MG63 (cell line): ENCODE measurements around the gene MIER3. TPM values are rescaled to one million over a fixed set of nuclear protein-coding genes. Genes with fewer than 3 reads are reported as not detected.
A peak's percentile ranks its signal among the peaks of the same experiment; 100 is the strongest.
"Not testable (repeated sequence)": the region's sequence is repeated elsewhere in the genome, so short reads cannot be mapped to it uniquely, and the experiment has no call there.

ENCODE experiments used
- DNase-seq: peaks from one replicate; pipeline ENCODE4 v3.0.0-alpha.2; 2020
- H3K27me3 ChIP-seq: fragments of 250-450 bp; sonication (Bioruptor Pico); 2 replicates; pipeline ENCODE4 v1.5.1; 2020; ENCODE audit warnings: mild to moderate bottlenecking, moderate library complexity
- H3K36me3 ChIP-seq: fragments of 250-450 bp; sonication (Bioruptor Pico); 2 replicates; pipeline ENCODE4 v1.5.1; 2020; ENCODE audit warnings: mild to moderate bottlenecking, moderate library complexity
- H3K4me3 ChIP-seq: fragments of 250-450 bp; sonication (Bioruptor Pico); 2 replicates; pipeline ENCODE4 v1.5.1; 2020; ENCODE audit warnings: mild to moderate bottlenecking, moderate library complexity
- H3K9me3 ChIP-seq: fragments of 250-450 bp; sonication (Bioruptor Pico); 2 replicates; pipeline ENCODE4 v1.5.1; 2020; ENCODE audit warnings: mild to moderate bottlenecking, moderate library complexity
- total RNA-seq: library from RNA; depleted of rRNA; stranded (reverse); fragments of >200 nt; shearing (Covaris generic); gene quantifications from 2 replicates; pipeline ENCODE4 v1.2.3, GENCODE V29; 2014; ENCODE audit warnings: low replicate concordance; rRNA removed

Gene MIER3, protein sequence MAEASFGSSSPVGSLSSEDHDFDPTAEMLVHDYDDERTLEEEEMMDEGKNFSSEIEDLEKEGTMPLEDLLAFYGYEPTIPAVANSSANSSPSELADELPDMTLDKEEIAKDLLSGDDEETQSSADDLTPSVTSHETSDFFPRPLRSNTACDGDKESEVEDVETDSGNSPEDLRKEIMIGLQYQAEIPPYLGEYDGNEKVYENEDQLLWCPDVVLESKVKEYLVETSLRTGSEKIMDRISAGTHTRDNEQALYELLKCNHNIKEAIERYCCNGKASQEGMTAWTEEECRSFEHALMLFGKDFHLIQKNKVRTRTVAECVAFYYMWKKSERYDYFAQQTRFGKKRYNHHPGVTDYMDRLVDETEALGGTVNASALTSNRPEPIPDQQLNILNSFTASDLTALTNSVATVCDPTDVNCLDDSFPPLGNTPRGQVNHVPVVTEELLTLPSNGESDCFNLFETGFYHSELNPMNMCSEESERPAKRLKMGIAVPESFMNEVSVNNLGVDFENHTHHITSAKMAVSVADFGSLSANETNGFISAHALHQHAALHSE
- total RNA-seq, result 7.7 and 82.5 TPM in 2 replicates

GRCh38 chr5:56951946-56952691 lies at the start of gene MIER3:
TSS of gene MIER3 (minus strand) at chr5:56952123. CDS start at chr5:56952102, 21 bp downstream.
- DNase-seq, result peak; percentile 83
- H3K36me3 ChIP-seq, result peaks cover 29% of the 10 kb centered on the region

DNA sequence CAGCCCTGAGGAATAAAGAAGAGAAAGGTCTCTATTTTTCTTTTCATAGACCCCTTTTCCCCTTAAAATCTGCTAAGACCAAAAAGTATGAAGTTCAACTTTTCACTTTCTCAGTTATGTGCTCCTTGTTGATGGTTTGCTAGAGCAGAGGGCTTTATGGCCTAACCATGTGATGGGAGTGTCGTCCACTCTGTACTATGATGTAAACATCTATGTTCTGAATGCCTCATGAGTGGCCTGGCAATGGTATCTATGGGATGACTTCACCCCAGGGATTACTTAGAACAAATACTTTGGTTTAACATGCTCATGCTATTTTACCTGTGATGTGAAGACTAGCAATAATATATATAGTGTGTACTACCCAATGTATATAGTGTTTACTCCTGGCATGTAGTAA lies 43.7 kb upstream of the MIER3 start:
- H3K36me3 ChIP-seq, result no peaks in the 10 kb centered on the region
- no peak overlapping the region for H3K4me3 ChIP-seq
- no peak for DNase-seq

More at GRCh38 chr5:56951946-56952691, at the start of gene MIER3:
- Histone ChIP-seq H3K9me3 (no peaks in the 10 kb centered on the region), H3K27me3 (peaks cover 35% of the 10 kb centered on the region), H3K4me3 (peak within 1 kb of the TSS; percentile 80)

GRCh38 chr5:56993241-56993640 lies 41.3 kb upstream of the MIER3 start:
- DNase-seq, result peak; percentile 38
- Histone ChIP-seq H3K36me3 (no peaks in the 10 kb centered on the region), H3K4me3 (no peak overlapping the region), H3K9me3 (no peaks in the 10 kb centered on the region), H3K27me3 (peaks cover 5% of the 10 kb centered on the region)

More for the DNA sequence above, 43.7 kb upstream of the MIER3 start:
- H3K9me3 ChIP-seq, result peaks cover 2% of the 10 kb centered on the region; the same call in 1 of the 2 replicates
- H3K27me3 ChIP-seq, result peaks cover 5% of the 10 kb centered on the region; the same call in 1 of the 2 replicates

- DNase-seq, result no peak
- Histone ChIP-seq H3K4me3 (no peak overlapping the region), H3K9me3 (no peaks in the 10 kb centered on the region), H3K36me3 (no peaks in the 10 kb centered on the region), H3K27me3 (peaks cover 5% of the 10 kb centered on the region)
Measured at GRCh38 chr5:56989676-56990075, 37.8 kb upstream of the MIER3 start.

GRCh38 chr5:56988490-56988889 lies 36.6 kb upstream of the MIER3 start:
- Histone ChIP-seq H3K27me3 (peaks cover 5% of the 10 kb centered on the region), H3K36me3 (no peaks in the 10 kb centered on the region), H3K9me3 (no peaks in the 10 kb centered on the region), H3K4me3 (no peak overlapping the region)
- no peak for DNase-seq

DNA sequence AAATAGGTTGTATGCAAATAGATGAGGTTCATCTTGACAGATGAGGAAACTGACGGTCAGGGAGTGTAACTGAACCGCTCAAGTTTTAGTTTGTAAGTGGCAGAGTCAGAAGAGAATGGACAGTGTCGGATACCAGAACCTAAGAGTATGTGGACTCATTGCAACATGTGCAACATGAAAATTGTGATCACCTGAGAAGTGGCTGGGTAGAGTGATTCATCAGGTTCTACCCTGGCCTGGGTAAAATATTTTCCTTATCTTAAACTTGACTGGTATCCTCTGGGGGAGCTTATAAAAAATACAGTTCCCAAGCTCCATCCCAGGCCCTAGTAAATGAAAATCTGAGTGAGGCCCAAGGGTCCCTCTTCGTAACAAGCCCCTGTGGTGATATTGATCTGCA lies 35.2 kb upstream of the MIER3 start:
- peaks cover 2% of the 10 kb centered on the region; the same call in 1 of the 2 replicates for H3K27me3 ChIP-seq

GRCh38 chr5:56986626-56986947 lies 34.7 kb upstream of the MIER3 start:
- H3K4me3 ChIP-seq, result no peak overlapping the region
- H3K27me3 ChIP-seq, result peaks cover 2% of the 10 kb centered on the region; the same call in 1 of the 2 replicates
- H3K9me3 ChIP-seq, result no peaks in the 10 kb centered on the region
- H3K36me3 ChIP-seq, result no peaks in the 10 kb centered on the region
- no peak for DNase-seq

More for the DNA sequence above, 35.2 kb upstream of the MIER3 start:
- no peak for DNase-seq
- Histone ChIP-seq H3K9me3 (no peaks in the 10 kb centered on the region), H3K4me3 (no peak overlapping the region), H3K36me3 (no peaks in the 10 kb centered on the region)

- Histone ChIP-seq H3K4me3 (no peak overlapping the region), H3K27me3 (peaks cover 2% of the 10 kb centered on the region; the same call in 1 of the 2 replicates), H3K9me3 (no peaks in the 10 kb centered on the region), H3K36me3 (no peaks in the 10 kb centered on the region)
- DNase-seq, result no peak
Measured at GRCh38 chr5:56985936-56986625, 34.2 kb upstream of the MIER3 start.

DNA sequence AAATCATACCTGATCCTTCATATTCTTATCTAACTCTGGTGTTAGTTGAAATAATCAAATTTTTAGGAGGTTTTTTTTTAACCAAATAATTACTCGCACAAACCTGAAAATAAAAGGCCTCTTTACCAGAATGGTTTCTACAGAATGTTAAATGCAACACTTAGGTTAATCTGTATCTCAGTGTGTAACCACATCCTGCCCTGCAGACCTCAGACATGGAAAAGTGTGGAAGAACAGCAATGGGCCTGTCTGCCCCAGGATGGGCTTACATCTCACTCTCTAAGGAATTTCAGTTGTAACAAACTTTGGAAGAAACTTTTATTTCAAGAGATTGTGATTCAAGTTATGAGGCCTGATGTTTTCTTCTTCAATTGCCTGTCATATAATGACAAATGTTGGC lies 32.5 kb upstream of the MIER3 start:
- Histone ChIP-seq H3K27me3 (peaks cover 2% of the 10 kb centered on the region; the same call in 1 of the 2 replicates), H3K4me3 (no peak overlapping the region), H3K9me3 (no peaks in the 10 kb centered on the region), H3K36me3 (no peaks in the 10 kb centered on the region)
- DNase-seq, result no peak

GRCh38 chr5:56983593-56984361 lies 31.9 kb upstream of the MIER3 start:
- Histone ChIP-seq H3K27me3 (peaks cover under 1% of the 10 kb centered on the region; the same call in 1 of the 2 replicates), H3K4me3 (no peak overlapping the region), H3K36me3 (no peaks in the 10 kb centered on the region), H3K9me3 (no peaks in the 10 kb centered on the region)
- DNase-seq, result no peak

- Histone ChIP-seq H3K9me3 (no peaks in the 10 kb centered on the region), H3K36me3 (no peaks in the 10 kb centered on the region), H3K4me3 (no peak overlapping the region), H3K27me3 (no peaks in the 10 kb centered on the region)
- no peak for DNase-seq
Measured at GRCh38 chr5:56981548-56982315, 29.8 kb upstream of the MIER3 start.

GRCh38 chr5:56979968-56980367 lies 28.0 kb upstream of the MIER3 start:
- DNase-seq, result no peak
- Histone ChIP-seq H3K4me3 (no peak overlapping the region), H3K9me3 (no peaks in the 10 kb centered on the region), H3K36me3 (no peaks in the 10 kb centered on the region), H3K27me3 (no peaks in the 10 kb centered on the region)

- H3K27me3 ChIP-seq, H3K36me3 ChIP-seq, DNase-seq, H3K9me3 ChIP-seq, H3K4me3 ChIP-seq: not testable (repeated sequence)
Measured at GRCh38 chr5:56979526-56979925, 27.6 kb upstream of the MIER3 start.

DNA sequence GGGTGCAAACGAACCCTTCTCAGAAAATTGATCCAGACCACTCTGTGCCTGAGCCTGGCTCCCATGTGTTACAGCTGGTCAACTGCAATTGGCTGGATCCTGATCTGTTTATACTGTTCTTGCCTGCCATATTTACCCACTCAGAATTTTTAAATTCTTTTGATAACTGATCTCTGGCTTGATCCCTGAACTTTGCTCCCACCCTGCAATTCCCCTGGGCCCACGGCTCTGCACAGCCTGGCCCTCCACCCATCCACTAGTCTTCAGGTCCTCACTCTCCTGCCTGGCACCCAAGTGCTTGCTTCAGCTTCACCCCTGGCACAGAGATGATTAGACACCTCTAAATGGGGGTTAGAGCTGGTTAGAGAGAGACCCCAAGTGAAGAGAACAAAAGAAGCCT lies 25.9 kb upstream of the MIER3 start:
- H3K9me3 ChIP-seq, result no peaks in the 10 kb centered on the region
- no peak for DNase-seq
- H3K4me3 ChIP-seq, result no peak overlapping the region
- no peaks in the 10 kb centered on the region for H3K36me3 ChIP-seq
- H3K27me3 ChIP-seq, result 0 out of 2 replicates have a peak, but pooled peaks cover 2% of the 10 kb centered on the region

GRCh38 chr5:56977021-56977420 lies 25.1 kb upstream of the MIER3 start:
- no peak for DNase-seq
- Histone ChIP-seq H3K4me3 (no peak overlapping the region), H3K9me3 (no peaks in the 10 kb centered on the region), H3K27me3 (peaks cover 6% of the 10 kb centered on the region), H3K36me3 (no peaks in the 10 kb centered on the region)
